ENCODE results near the gene UBE3A. TPM values are rescaled to one million over a fixed set of nuclear protein-coding genes. Genes with fewer than 3 reads are reported as not detected.

UBE3A gene
- total and polyA plus RNA-seq, 9 of the 15 experiments (the other 6 are each of a cell fraction or from before 2014, with no cell fraction given), result 29.3 to 103 (median 60.2) TPM

GRCh38 chr15:25438601-25439368 lies at the start of gene UBE3A (continued):
- TF ChIP-seq CHD2 (IDR thresholded peaks at IDR 0.05; ENCODE audit: low read depth, low read length) (peak; percentile 89), ZNF395 (CRISPR knock-in tag; IDR thresholded peaks at IDR 0.05) (peak; percentile 64), WHSC1 (IDR thresholded peaks at IDR 0.05; ENCODE audit: low read length) (no peak), SMARCA4 (IDR thresholded peaks at IDR 0.05) (no peak), THRA (IDR thresholded peaks at IDR 0.05) (no peak), MYNN (IDR thresholded peaks at IDR 0.05) (no peak), MYNN (CRISPR knock-in tag; IDR thresholded peaks at IDR 0.05) (no peak), GABPB1 (CRISPR knock-in tag; IDR thresholded peaks at IDR 0.05) (no peak; the same call in 1 of the 2 replicates), KLF10 (CRISPR knock-in tag; IDR thresholded peaks at IDR 0.05) (no peak), GMEB1 (CRISPR knock-in tag; IDR thresholded peaks at IDR 0.05) (peak; percentile 88), RBBP5 (IDR thresholded peaks at IDR 0.05; ENCODE audit: borderline replicate concordance, insufficient read depth, low read length, poor library complexity, severe bottlenecking) (peak; percentile 95), ZNF507 (tag; conservative IDR thresholded peaks at IDR 0.05) (no peak), KLF13 (tag; IDR thresholded peaks at IDR 0.05; ENCODE audit: borderline replicate concordance, low read depth) (no peak), HES1 (IDR thresholded peaks at IDR 0.05; ENCODE audit: low read depth) (no peak), ZNF165 (CRISPR knock-in tag; IDR thresholded peaks at IDR 0.05; ENCODE audit: borderline replicate concordance) (no peak), PHF20 (IDR thresholded peaks at IDR 0.05; ENCODE audit: partially characterized antibody) (peak; percentile 34), SIN3B (IDR thresholded peaks at IDR 0.05; ENCODE audit: low read depth) (peak; percentile 54; the same call in 1 of the 2 replicates), ZBTB7A (IDR thresholded peaks at IDR 0.05; ENCODE audit: borderline replicate concordance, control insufficient read depth, low read depth, low read length) (peak; percentile 57; the same call in 1 of the 2 replicates), FOXP4 (CRISPR knock-in tag; IDR thresholded peaks at IDR 0.05; ENCODE audit: borderline replicate concordance) (no peak)
- TF ChIP-seq, protein P1, sequence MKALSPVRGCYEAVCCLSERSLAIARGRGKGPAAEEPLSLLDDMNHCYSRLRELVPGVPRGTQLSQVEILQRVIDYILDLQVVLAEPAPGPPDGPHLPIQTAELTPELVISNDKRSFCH (CRISPR knock-in tag; IDR thresholded peaks at IDR 0.05), result no peak
- TF ChIP-seq, protein P1 (tag; IDR thresholded peaks at IDR 0.05), result no peak
